Measurements from ENCODE around the gene SMOC2.
"Not testable (repeated sequence)": the region's sequence is repeated elsewhere in the genome, so short reads cannot be mapped to it uniquely, and the experiment has no call there.

The SMOC2 gene

GRCh38 chr6:168517742-168518347 is 76.9 kb downstream of the SMOC2 start:
- no peak for DNase-seq (ENCODE audit: low read depth in 2 of 2)

GRCh38 chr6:168518348-168518745 is 77.4 kb downstream of the SMOC2 start:
- DNase-seq (ENCODE audit: low read depth in 2 of 2): no peak

GRCh38 chr6:168518867-168519266 is 77.9 kb downstream of the SMOC2 start:
- DNase-seq (ENCODE audit: low read depth in 2 of 2): no peak

- no peak for DNase-seq (ENCODE audit: low read depth in 2 of 2)
These were observed 79.2 kb downstream of the SMOC2 start for GRCh38 chr6:168520233-168520632.

GRCh38 chr6:168524571-168525001 is 83.6 kb downstream of the SMOC2 start:
- DNase-seq (ENCODE audit: low read depth in 2 of 2): no peak

- no peak for DNase-seq (ENCODE audit: low read depth in 2 of 2)
These were observed 84.1 kb downstream of the SMOC2 start for GRCh38 chr6:168525114-168525513.

- no peak for DNase-seq (ENCODE audit: low read depth in 2 of 2)
These were observed 85.1 kb downstream of the SMOC2 start for GRCh38 chr6:168525926-168526630.

GRCh38 chr6:168526841-168527281 is 85.9 kb downstream of the SMOC2 start:
- DNase-seq (ENCODE audit: low read depth in 2 of 2): no peak

- DNase-seq (ENCODE audit: low read depth in 2 of 2): no peak
These were observed 86.6 kb downstream of the SMOC2 start for GRCh38 chr6:168527451-168528210.

- no peak for DNase-seq (ENCODE audit: low read depth in 2 of 2)
These were observed 87.6 kb downstream of the SMOC2 start for GRCh38 chr6:168528474-168529095.

- no peak for DNase-seq (ENCODE audit: low read depth in 2 of 2)
These were observed 88.2 kb downstream of the SMOC2 start for GRCh38 chr6:168529214-168529613.

- no peak for DNase-seq (ENCODE audit: low read depth in 2 of 2)
These were observed 89.7 kb downstream of the SMOC2 start for GRCh38 chr6:168530653-168531071.

GRCh38 chr6:168532070-168532469 is 91.1 kb downstream of the SMOC2 start:
- DNase-seq (ENCODE audit: low read depth in 2 of 2): no peak

GRCh38 chr6:168533414-168533813 is 92.4 kb downstream of the SMOC2 start:
- no peak for DNase-seq (ENCODE audit: low read depth in 2 of 2)

- no peak for DNase-seq (ENCODE audit: low read depth in 2 of 2)
These were observed 93.3 kb downstream of the SMOC2 start for GRCh38 chr6:168534265-168534664.

- no peak for DNase-seq (ENCODE audit: low read depth in 2 of 2)
These were observed 94.7 kb downstream of the SMOC2 start for GRCh38 chr6:168535711-168536110.

GRCh38 chr6:168536196-168536595 is 95.2 kb downstream of the SMOC2 start:
- DNase-seq (ENCODE audit: low read depth in 2 of 2): no peak

GRCh38 chr6:168536665-168537539 is 95.9 kb downstream of the SMOC2 start:
- DNase-seq (ENCODE audit: low read depth in 2 of 2): no peak

- DNase-seq (ENCODE audit: low read depth in 2 of 2): no peak
These were observed 96.5 kb downstream of the SMOC2 start for GRCh38 chr6:168537540-168537884.

GRCh38 chr6:168538188-168538891 is 97.4 kb downstream of the SMOC2 start:
- not testable (repeated sequence) for DNase-seq (ENCODE audit: low read depth in 2 of 2)
